NCI-H1417 treated with DMSO at 0.1 percent for 48 hours (cell line): ENCODE measurements around the gene FBXO40.
"Not testable (repeated sequence)": the region's sequence is repeated elsewhere in the genome, so short reads cannot be mapped to it uniquely, and the experiment has no call there.

Experiments
- DNase-seq: peaks from one replicate; lab custom pipeline; 2025; lab: John Stamatoyannopoulos, UW

Gene FBXO40, protein sequence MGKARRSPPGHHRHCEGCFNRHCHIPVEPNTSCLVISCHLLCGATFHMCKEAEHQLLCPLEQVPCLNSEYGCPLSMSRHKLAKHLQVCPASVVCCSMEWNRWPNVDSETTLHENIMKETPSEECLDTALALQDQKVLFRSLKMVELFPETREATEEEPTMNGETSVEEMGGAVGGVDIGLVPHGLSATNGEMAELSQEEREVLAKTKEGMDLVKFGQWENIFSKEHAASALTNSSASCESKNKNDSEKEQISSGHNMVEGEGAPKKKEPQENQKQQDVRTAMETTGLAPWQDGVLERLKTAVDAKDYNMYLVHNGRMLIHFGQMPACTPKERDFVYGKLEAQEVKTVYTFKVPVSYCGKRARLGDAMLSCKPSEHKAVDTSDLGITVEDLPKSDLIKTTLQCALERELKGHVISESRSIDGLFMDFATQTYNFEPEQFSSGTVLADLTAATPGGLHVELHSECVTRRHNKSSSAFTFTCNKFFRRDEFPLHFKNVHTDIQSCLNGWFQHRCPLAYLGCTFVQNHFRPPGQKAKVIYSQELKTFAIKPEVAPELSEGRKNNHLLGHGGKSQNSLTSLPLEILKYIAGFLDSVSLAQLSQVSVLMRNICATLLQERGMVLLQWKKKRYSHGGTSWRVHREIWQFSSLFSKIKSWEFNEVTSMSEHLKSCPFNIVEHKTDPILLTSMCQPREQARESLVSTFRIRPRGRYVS

DNA sequence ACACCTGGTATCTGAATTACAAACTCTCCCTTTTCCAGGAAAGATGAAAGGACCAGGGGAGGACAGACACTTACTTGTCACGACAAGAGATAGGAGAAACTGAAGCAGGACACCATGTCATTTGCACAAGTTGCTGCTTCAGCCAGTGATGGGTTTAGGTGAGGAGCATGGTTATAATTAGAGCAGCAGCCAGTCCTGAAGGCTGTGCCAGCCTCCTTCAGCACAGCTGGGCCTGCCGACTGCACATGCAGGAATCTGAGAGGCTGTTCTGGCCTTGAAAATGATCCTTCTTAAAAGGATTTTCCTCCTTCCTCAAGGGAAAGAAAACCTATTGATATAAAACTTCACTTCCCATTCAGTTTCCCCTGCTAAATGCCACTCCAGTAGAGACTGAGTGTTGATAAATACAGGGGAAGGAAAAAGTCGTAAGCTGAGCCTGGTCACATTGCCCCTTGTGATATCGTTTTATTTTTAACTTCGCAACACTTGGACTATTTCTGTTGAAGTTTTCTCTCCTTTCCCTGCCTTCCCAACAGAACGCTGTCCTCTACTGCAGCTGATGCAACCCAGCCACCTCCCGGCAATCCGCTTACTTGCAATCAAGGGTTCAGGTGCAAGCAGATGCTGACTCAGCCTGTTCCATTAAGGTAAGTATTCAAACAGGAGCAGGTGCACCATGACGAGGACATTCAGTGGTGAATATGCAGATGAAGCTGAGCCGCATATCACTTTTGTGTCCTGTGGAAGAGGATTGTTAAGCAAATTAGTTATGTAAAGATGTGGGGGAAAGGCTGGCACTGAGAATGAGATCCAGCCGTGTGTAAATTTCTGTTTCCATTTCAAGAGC, at the start of gene FBXO40:
Gene FBXO40, plus strand, starts transcription at position 524 of the 847 bp plus-strand sequence. CDS start 27,197 bp downstream, outside the sequence.
- DNase-seq, result peak; percentile 47

DNA sequence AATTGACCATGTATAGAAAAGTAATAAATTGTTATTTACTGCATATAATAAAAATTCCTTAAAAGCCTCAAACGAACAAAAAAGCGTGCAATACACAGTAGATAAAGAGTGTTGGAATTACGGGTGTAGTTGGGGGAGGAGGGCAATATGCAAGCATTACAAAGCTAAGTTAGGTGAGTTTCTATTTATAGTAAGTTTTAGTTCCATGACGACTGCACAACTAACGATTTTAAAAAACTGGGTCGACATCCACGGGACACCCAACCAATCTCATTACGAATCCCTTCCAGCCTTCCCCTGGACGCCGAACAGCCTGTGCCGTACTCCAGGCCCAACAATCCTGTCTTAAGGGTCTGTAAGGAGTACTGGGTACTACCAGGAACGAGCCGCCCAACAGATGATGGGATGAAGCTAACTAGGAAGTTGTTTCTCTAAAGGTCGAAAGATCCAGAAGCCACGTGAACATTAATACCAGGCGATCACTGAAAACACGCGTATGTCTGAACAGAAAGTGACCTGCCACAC, 48.1 kb upstream of the FBXO40 start:
- DNase-seq, result no peak

DNA sequence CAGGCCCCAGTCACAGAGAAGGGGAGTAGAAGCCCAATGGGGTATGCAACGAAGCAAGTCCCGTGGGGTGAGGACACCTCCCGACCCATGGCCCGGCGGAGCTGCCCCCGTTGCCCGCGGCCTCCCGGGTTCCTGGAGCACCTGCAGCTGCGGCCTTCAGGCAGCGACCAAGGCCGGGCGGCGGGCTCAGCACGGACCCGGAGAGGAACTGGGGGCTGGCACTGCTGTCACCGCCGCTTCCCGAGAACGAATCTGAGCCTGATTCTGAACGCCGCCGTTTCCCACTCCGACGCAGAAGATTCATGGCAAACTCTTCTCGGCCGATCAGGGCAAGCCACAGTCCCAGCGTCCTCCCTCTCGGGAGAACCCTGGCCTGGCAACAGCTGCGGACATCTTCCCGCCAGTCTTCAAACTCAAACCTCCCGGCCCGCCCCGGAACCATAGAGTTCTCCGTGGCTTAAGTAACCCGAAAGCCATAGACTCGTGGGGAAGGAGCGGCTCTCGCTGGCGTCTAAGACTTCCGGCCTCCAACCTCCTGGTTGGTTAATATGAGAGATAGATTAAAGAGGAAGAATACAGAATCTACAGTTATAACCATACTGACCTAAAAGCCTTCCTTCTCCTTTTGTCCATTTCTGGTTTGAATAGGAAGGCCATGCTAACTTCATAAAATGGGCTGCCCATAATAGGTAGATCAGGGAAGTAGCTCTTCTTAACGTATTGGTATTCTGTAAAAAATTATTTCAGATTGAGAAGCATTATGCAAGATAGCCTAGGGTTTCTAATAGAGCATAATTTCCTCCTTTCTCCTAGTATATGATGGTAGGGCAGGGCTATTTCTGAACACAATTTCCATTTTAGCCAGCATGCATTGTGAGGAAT, 47.4 kb upstream of the FBXO40 start, which contains the start of gene POLQ:
Gene POLQ, minus strand, starts transcription at position 415 of the 882 bp plus-strand sequence. Its CDS starts 111 bp downstream, at position 304.
- peak; percentile 67 for DNase-seq

DNA sequence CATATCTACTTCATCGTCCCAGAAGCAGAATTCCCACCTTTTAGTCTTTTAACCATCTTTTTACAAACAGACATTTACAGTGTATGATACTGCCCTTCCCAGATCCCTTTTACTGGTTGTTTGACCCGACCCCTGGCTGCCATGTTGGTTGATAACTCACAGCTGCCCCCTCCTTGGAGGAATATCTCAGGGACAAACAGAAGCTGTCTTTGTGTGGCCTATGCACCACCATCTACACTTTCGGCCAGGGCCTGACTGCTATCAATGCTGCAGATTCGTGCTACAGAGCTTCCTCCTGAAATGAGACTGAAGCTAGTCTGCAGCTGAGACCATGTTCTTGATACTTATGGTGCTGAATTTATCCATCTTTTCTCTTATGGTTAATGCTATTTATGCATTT, 40.8 kb upstream of the FBXO40 start:
- no peak for DNase-seq

DNA sequence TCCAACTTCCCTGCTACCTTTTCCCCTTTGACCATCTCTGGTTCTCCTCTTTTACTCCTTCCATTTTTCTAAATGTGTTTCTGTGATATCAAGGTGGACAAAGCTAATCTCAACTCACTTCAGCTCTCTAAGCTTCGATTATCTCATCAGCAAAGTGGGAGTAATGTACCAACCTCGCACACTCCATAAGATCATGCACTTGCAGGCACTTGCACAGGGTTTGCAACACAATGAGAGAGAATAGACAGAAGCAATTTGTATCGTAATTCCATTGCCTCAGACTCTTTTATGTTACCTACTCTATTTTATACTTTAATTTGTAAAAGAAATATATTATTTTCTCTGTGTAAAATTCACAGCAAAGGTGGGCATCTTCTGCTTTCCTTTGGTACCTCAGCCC, 40.4 kb upstream of the FBXO40 start:
- DNase-seq, result no peak

DNA sequence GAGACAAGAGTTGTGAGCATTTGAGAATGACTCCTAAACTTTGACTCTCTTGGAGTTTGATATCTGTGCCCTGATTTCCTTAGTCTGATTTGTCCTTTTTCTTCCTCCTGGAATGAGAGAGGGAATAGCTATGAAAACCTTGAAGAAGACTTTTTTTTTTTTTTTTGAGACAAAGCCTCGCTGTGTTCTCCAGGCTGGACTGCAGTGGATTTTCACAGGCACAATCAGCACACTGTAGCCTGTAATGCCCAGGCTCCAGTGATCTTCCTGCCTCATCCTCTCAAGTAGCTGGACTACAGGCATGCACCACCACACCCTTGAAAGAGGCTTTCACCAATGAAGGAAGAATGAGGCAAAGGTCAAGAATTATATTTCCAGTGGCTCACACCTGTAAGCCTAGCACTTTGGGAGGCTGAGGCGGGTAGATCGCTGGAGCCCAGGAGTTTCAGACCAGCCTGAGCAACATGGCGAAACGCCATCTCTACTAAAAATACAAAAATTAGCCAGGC, 35.7 kb upstream of the FBXO40 start:
- DNase-seq, result no peak

DNA sequence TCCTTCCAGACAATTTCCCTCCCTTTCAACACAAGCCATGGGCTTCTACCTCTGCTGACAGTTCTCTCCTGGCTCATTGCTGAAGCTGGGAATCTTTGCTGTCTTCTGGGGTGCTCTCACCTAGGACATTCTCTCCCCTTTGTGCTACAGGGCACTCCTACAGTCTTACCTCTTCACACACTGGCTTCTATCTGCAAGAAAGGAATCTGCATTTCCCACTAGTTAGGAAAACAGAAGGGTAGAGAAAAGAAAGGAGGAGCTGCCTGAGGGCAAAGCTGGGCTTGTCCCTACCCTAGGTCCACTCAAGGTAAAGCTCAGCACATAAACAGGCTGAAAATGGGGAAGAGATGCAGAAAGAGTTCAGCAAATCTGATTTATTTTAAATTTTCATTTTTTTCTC, 31.0 kb upstream of the FBXO40 start:
- no peak for DNase-seq

DNA sequence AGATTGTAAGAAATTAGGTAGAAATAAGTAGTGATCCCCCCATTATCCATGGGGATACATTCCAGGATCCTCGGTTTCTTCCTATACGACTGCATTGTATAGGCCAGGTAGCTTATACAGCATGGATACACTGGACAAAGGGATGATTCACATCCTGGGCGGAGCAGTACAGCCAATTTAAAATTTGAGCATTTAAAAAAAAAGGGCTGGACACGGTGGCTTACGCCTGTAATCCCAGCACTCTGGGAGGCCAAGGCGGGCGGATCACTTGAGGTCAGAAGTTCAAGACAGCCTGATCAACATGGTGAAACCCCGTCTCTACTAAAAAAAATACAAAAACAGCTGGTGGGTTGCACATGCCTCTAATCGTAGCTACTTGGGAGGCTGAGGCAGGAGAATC, 26.4 kb upstream of the FBXO40 start:
- no peak for DNase-seq

DNA sequence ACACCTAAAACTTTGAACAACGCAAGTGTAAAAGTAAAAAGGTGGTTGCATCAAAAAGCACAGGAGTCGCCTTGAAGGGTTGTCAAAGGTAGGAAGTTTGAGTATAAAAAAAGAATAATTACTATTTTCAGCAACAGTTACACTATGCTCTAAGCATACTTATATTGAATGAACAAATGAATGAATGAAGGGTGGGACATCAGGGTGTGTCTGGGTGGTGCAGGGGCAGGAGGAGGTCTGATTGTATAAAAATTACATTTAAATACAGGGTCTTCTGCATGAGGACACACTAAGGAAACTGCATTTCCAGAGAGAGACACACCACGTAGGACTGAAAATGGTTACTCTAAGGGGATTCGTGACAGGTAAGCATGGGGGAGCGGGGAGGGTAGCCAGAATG, 25.5 kb upstream of the FBXO40 start, which contains the start of gene ARGFX:
Gene ARGFX, plus strand, starts transcription at position 301 of the 400 bp plus-strand sequence. CDS start 2,765 bp downstream, outside the sequence.
- no peak for DNase-seq

DNA sequence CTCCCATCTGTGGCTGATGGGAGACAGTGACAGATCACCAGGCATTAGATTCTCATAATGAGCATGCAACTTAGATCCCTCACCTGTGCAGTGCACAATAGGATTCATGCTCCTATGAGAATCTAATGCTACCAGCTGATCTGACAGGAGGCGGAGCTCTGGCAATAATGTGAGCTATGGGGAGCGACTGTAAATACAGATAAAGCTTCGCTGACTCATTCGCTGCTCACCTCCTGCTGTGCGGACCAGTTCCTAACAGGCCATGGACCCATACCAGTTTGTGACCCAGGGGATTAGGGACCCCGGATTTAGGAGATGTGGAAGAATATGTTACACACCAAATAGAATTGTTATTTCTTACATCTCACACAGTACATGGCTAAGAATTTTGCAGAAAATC, 18.7 kb upstream of the FBXO40 start:
- no peak for DNase-seq

DNA sequence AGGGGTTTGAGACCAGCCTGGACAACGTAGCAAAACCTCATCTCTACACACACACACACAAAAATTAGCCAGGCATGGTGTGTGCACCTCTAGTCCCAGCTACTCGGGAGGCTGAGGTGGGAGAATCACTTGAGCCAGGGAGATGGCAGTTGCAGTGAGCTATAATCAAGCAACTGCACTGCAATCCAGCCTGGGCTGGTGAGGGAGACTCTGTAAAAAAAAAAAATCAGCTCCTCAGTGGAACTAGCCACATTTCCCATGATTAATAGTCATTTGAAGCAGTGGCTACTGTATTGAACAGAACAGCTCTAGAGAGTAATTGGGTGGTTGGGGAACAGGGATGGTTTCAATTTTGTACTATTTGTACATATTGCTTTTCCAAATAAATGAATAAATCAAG, 11.5 kb upstream of the FBXO40 start:
- no peak for DNase-seq

DNA sequence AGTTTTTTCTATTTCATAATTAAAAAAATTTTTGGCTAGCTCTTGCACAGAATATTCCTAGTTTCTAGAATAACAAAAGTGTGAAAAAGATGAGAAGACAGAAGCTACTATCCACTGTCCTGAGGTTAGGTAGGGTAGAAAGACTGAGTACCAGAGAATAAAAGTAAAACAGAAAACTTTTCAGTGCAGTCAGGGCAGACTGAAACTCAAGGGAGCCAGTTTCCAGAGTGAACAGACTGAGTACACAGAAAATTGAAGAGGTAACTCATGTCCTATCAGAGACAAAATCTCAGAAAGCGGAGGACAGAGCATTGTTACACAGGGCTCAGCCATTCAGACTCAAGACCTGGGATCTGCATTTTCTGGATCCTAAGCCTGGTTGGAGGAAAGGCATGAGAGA, 8.8 kb upstream of the FBXO40 start:
- no peak for DNase-seq

DNA sequence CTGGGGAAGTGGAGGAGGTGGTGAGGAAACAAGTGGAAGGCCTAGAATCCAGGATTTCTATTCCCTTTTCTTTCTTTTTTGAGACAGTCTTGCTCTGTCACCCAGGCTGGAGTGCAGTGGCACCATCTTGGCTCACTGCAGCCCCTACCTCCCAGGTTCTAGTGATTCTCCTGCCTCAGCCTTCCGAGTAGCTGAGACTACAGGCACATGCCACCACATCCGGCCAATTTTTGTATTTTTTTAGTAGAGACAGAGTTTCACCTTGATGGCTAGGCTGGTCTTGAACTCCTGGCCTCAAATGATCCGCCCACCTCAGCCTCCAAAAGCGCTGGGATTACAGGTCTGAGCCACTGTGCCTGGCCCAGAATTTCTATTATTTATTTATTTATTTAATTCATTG, 627 bp downstream of the FBXO40 start:
- not testable (repeated sequence) for DNase-seq

DNA sequence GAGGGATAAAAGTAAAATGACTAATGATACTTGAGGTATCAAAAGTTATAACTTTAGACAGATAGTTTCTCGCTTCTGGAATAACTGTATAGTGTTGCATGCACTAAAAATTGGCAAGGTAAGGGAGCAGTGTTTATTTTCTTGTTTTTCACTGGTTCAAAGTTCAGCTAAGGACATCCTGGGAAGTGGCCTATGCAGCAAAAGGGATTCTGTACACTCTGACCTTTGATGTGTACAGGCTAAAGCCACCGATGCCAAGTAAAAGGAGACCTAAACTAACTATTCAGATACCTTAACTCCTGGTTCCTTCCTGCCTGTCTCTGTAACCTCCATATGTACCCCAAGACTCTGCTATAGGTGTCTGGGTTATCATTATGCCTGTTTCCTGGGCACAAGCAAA, 1.7 kb downstream of the FBXO40 start:
- DNase-seq, result no peak

DNA sequence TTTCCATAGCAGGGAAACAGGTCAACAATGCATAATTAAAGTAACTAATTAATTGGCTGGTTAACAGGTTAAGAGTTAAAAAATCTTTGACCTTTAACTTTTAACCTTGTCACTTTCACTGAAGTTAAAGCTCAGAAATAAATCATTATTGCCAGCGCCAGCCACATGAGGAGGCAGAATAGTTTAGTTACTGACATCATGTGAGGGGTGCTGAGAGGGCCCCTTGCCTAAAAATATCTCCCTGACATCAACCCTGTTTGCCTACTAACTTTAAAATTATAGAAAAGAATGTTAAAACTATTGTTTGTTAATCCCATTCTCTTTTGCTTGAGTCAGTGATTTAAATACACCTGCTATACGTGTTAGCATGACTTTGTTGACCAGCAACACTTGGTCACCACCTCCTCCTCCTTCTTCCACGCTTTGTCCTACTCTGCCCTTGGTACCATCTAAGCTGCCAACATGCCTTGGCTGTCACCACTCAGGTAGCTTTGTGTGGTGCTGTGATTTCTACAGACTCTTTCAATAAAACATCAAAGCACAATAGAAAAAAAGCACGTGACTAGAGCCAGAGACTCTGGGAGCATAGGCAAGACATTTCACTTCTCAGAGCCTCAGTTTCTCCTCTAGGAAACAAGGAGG, 2.7 kb downstream of the FBXO40 start:
- DNase-seq, result no peak

DNA sequence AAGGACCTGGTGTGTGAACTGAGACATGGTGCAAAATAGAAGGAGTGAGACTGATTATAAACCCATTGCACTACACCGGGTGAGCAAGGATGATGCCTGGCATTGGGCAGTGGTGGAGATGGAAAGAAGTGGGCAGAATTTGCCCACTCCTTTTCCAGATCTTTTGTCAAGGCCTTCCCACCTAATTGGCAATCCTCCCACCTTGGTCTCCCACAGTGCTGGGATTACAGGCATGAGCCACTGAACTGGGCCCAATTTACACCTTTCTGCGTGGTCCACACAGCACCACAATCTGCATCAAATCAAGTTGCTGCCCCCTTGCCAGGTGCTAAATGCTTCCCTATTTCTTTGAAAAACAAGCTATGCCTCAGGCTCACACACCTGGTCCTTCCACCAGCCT, 5.4 kb downstream of the FBXO40 start:
- no peak for DNase-seq

DNA sequence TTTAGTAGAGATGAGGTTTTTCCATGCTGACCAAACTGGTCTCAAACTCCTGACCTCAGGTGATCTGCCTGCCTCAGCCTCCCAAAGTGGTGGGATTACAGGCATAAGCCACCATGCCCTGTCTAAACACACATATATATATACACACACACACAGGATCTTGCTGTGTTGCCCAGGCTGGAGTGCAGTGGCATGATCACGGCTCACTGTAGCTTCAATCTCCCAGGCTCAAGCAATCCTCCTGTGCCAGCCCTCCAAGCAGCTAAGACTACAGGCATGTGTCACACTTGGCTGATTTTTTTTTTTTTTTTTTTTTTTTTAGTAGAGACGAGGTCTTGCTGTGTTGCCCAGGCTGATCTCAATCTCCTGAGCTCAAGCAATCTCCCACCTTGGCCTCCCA, 6.7 kb downstream of the FBXO40 start:
- DNase-seq, result not testable (repeated sequence)

DNA sequence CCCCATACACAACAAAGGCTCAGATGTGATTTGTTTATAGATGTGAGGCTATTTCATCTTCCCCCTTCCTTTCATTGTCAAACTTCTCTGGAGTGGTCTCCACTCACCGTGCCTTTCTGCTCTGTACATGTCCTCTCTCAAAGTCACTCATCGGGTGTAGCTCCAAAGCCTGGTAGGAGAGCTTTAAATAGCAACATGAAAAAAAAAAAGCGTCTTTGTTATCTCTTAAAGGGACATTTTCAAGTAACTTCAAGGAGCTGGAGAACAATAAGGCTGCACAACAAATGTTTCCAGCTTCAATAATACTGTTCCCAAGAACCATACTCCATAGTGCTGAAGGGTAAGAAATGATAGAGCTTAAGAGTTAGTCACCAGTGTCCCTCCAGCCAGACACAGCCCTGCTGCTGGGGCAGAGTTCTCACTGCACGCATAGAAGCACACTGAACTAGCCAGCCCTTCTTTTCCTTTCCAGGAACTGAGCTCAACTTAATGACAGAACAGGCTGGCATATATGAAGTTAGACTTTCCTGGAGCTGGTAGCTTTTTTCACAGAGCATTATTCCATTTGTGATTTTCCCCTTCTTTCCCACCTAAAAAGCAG, 8.1 kb downstream of the FBXO40 start:
- no peak for DNase-seq

DNA sequence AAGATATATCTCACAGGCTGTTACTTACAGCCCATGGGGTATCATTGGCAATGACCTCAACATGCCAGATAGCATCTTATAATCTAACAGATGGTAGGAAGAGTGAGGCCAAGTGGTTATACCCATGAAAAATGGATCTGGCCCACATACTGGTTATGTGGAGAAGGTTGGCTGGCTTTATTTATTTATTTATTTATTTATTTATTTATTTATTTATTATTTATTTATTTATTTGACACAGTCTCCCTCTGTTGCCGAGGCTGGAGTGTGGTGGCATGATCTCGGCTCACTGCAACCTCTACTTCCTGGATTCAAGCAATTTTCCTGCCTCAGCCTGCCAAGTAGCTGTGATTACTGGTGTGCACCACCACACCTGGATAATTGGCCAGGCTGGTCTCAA, 11.6 kb downstream of the FBXO40 start:
- DNase-seq, result no peak

DNA sequence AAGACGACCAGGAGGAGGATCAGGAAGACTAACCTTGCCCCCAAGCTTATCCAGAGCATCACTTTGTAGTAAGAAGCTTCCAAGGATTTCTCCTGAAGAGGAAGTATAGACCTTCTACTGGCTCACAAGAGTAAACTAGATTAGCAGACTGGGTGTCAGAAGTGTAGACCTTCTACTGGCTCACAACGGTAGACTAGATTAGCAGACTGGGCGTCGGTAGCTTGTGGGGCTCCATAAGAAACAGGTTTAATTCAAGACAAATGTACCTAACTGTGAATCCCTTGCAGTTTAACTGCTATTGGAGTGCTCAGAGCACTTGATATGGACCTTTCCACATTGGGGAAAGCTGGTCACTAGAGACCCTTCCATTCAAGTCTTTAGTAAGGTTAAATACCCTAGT, 12.9 kb downstream of the FBXO40 start:
- DNase-seq, result no peak
